HG02852 (cell line): ENCODE measurements around the gene C13orf46.

Experiments used
- ATAC-seq: cut with Tn5 transposase; IDR thresholded peaks from one replicate; pipeline ENCODE4 v1.9.1; 2021; ENCODE audit warnings: mild to moderate bottlenecking, moderate library complexity; ENCODE audit not compliant: unreplicated experiment

C13orf46 gene

GRCh38 chr13:113972451-113973217 lies 1.2 kb downstream of the C13orf46 start:
- ATAC-seq = no peak

GRCh38 chr13:113971471-113972231 lies 2.2 kb downstream of the C13orf46 start:
- ATAC-seq = no peak

- ATAC-seq = no peak
Measured at GRCh38 chr13:113970810-113971470, 2.9 kb downstream of the C13orf46 start.

- ATAC-seq = no peak
Measured at GRCh38 chr13:113969973-113970611, 3.8 kb downstream of the C13orf46 start.

GRCh38 chr13:113969311-113969972 lies 4.4 kb downstream of the C13orf46 start:
- ATAC-seq = no peak

DNA sequence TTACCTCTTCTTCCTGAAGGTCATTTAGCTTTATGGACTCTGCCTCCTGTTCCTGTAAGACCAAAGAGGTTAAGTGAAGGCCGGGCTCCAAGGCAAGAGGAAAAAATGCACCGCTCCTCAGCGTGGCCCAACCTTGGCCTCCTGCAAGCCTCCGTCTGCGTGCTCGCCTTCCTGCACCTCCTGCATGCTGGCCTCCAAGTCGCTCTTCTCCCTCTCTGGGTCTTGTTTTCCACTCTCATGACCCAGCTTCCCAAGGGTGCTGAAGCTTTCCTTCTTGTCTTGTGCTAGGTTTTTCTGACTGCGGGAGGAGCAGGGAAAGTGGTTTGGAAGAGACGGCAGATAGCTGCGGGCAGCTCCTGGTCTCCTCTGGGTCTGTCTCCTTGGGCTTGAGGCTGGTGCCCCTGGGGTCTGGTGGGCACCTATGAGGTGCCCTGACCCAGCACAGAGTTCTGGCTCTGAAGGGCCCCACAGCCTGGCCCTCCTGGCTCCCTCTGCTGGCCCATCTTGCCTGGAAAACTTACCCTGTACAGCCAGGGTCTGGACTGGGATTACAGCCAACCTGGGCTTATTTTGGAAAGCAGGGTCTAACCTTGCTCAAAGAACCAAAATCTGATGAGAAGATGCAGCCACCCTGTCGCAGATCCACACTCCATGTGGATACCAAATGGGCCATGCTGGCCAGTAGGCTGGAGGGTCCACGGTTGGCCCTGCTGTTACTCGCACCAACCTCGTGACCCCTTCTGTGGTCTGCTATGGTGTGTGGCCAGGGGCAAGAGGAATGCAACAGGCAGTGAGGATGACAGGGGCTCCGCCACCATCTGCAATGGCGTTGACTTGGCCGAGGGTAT lies 5.2 kb downstream of the C13orf46 start:
- ATAC-seq = no peak

- ATAC-seq = no peak
Measured at GRCh38 chr13:113967729-113968462, 6.0 kb downstream of the C13orf46 start.

GRCh38 chr13:113967206-113967720 lies 6.6 kb downstream of the C13orf46 start:
- no peak for ATAC-seq

DNA sequence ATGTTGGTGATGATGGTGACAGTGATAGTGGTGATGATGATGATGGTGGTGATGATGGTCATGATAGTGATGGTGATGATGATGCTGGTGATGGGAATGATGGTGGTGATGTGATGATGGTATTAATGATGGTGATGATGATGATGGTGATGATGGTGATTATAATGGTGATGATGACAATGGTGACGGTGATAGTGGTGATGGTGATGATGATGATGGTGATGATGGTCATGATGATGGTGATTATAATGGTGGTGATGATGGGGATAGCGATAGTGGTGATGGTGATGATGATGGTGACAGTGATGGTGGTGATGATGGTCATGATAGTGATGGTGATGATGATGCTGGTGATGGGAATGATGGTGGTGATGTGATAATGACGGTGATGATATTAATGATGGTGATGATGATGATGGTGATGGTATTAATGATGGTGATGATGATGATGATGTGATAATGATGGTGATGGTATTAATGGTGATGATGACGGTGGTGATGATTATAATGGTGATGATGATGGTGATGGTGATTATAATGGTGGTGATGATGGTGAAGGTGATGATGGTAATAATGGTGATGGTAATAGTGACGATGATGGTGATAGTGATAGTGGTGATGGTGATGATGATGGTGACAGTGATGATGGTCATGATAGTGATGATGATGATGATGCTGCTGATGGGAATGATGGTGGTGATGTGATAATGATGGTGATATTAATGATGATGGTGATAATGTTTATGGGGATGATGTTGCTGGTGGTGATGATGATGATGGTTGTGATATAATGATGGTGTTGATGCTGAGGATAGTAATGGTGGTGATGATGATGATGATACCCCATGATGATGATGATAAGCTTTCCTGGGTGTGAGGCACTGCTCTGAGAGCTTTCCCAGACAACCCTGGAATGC lies 7.7 kb downstream of the C13orf46 start:
- no peak for ATAC-seq

GRCh38 chr13:113965383-113965874 lies 8.4 kb downstream of the C13orf46 start:
- no peak for ATAC-seq

- no peak for ATAC-seq
Measured at GRCh38 chr13:113964251-113964995, 9.5 kb downstream of the C13orf46 start.

GRCh38 chr13:113963376-113963775 lies 10.5 kb downstream of the C13orf46 start:
- no peak for ATAC-seq

GRCh38 chr13:113962975-113963374 lies 10.9 kb downstream of the C13orf46 start:
- no peak for ATAC-seq

DNA sequence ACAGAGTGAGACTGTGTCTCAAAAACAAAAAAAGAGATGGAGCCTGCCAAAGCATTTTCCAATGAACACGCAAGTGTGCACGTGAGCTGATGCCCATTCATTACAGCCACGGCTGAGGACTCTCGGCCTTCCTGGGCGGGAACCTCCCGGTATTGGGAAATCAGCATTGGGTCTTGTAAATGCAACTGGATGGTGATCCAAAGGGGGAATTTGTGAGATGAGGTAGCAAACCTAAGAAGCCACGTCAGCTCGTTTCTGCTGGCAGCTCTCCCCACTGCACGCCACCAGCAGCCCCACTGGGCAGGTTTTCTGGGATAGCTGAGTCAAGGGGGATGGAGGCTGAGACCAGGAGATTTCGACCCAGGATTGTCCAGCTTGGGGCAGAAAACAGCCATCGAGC lies 11.5 kb downstream of the C13orf46 start:
- no peak for ATAC-seq

- no peak for ATAC-seq
Measured at GRCh38 chr13:113960276-113960948, 13.5 kb downstream of the C13orf46 start.

DNA sequence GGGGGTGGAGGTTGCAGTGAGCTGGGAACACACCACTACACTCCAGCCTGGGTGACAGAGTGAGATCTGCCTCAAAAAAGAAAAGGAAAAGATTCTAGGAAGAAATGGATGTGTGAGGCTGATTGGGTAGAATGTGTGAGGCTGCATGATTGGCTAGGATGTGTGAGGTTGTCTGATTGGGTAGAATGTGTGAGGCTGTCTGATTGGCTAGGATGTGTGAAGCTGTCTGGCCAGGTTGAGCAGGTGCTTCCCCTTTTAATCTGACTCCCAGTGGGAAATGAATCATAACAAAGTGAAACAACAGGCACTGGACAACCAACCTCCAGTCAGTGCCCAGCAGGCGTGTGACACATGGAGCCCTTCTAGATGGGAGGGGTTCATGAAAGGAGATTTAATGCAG lies 14.7 kb downstream of the C13orf46 start:
- ATAC-seq = no peak
